HG02852 (cell line): ENCODE results near the gene CDH23.

Experiments
- ATAC-seq: cut with Tn5 transposase; IDR thresholded peaks from one replicate; pipeline ENCODE4 v1.9.1; 2021; ENCODE audit warnings: mild to moderate bottlenecking, moderate library complexity; ENCODE audit not compliant: unreplicated experiment

The CDH23 gene

GRCh38 chr10:71695502-71696476 lies 299.1 kb downstream of the CDH23 start:
- no peak for ATAC-seq

- ATAC-seq = no peak
Observed at GRCh38 chr10:71696628-71697326, 300.1 kb downstream of the CDH23 start.

- ATAC-seq = no peak
Observed at GRCh38 chr10:71697938-71698709, 301.4 kb downstream of the CDH23 start.

- no peak for ATAC-seq
Observed at GRCh38 chr10:71698737-71699136, 302.0 kb downstream of the CDH23 start.

- no peak for ATAC-seq
Observed at GRCh38 chr10:71700731-71701368, 304.1 kb downstream of the CDH23 start.

GRCh38 chr10:71701496-71702132 lies 304.9 kb downstream of the CDH23 start:
- ATAC-seq = no peak

- no peak for ATAC-seq
Observed at GRCh38 chr10:71703577-71703976, 306.9 kb downstream of the CDH23 start.

- no peak for ATAC-seq
Observed at GRCh38 chr10:71704816-71705215, 308.1 kb downstream of the CDH23 start.

- no peak for ATAC-seq
Observed at GRCh38 chr10:71705582-71705981, 308.9 kb downstream of the CDH23 start.

- no peak for ATAC-seq
Observed at GRCh38 chr10:71706216-71707121, 309.7 kb downstream of the CDH23 start.

- ATAC-seq = no peak
Observed at GRCh38 chr10:71707240-71707789, 310.6 kb downstream of the CDH23 start.

- no peak for ATAC-seq
Observed at GRCh38 chr10:71708301-71708703, 311.6 kb downstream of the CDH23 start.

- ATAC-seq = no peak
Observed at GRCh38 chr10:71708897-71709882, 312.5 kb downstream of the CDH23 start.

- no peak for ATAC-seq
Observed at GRCh38 chr10:71710519-71710918, 313.8 kb downstream of the CDH23 start.

GRCh38 chr10:71711052-71711623 lies 314.4 kb downstream of the CDH23 start:
- ATAC-seq = no peak

GRCh38 chr10:71712170-71712569 lies 315.4 kb downstream of the CDH23 start:
- ATAC-seq = no peak

- ATAC-seq = no peak
Observed at GRCh38 chr10:71712572-71713134, 315.9 kb downstream of the CDH23 start.
